Epidermal melanocyte (primary cell): Measurements from ENCODE around the gene TMEM72.

Experiments
- DNase-seq: peaks from one replicate; pipeline ENCODE4 v3.0.0; 2011; ENCODE audit warnings: low spot score; ENCODE audit not compliant: insufficient read length

Gene TMEM72

DNA sequence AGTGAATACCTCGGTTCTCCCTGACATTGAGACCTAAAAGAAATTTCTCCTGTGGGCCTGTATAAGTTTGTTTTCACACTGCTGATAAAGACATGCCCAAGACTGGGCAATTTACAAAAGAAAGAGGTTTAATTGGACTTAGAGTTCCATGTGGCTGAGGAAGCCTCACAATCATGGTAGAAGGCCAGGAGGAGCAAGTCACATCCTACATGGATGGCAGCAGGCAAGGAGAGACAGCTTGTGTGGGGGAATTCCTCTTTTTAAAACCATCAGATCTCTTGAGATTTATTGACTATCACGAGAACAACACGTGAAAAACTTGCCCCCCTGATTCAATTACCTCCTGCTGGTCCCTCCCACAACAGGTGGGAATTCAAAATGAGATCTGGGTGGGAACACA is 6.7 kb downstream of the TMEM72 start:
- no peak for DNase-seq

DNA sequence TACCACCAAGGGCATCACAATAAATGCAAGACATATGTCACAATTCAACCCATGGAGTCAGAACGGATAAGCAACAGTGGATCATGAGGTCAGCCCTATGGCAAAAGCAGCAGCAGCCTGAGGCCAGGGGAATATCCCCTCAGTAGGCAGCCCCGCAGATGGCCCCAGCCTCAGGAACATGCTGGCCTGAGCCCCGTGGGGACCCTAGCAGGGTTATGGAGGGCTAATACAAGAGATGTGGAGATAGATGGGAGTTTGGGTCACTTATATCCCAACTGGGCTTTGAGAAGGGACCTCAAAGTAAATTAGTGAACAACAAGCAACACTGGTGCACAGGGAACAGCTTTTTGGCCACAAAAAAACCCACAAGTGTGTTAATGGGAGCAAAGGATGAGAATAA is 9.1 kb downstream of the TMEM72 start:
- no peak for DNase-seq

DNA sequence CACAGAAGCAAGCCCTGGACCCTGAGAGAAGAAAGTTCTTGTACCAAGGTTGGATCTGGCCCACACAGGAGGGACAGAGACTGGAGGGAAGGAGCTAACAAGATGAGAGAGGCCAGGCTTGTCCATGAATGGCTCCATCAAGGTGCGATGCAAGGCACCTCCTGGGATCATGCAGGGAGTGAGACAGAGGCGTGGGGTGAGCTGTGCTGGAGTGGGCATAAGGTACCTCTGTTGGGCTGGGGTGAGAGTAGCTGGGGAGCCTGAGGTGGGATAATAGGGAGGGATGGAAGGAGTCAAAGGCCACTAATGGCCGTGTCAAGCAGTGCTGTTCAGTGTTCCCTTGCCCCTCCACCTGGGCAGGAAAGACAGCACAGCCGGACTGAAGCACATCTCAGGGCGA is 9.9 kb downstream of the TMEM72 start:
- no peak for DNase-seq

DNA sequence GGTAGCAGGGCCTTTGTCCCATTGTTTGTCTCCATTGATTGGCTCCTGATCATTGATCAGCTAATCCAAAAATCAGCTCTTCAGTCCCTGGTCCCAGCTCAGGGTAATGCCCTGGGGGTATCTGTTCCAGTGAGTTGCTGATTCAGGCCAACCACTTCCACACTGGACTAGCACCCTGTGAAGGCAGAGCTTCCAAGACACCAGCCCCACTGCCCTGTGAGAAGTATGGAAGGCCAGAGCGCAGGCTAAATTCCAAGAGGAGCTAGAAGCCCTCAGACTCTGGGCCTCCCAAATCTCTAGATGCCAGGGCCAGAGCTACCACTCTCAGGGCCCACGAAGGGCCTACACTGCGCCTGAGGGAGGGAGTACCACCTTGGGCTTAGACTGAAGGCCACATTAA is 10.4 kb downstream of the TMEM72 start:
- no peak for DNase-seq

DNA sequence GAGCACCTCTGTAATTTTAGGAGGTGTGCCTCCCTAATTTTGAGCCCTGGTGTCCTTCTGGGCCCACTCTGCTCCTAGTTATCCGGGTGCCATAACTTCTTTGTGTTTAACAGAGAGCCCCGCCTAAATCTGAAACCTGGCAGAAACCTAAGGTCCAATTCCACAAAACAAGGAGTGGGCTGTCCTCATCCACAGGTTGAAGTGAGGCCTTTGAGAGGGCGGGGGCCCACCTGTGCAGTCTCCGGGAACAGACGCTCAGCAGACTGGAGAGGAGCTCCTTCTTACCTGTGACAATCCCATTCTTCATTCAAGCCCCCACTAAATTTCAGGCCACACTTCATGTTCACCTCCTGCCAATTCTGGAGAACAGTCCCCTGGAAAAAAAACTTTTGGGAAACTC is 10.9 kb downstream of the TMEM72 start:
- no peak for DNase-seq

DNA sequence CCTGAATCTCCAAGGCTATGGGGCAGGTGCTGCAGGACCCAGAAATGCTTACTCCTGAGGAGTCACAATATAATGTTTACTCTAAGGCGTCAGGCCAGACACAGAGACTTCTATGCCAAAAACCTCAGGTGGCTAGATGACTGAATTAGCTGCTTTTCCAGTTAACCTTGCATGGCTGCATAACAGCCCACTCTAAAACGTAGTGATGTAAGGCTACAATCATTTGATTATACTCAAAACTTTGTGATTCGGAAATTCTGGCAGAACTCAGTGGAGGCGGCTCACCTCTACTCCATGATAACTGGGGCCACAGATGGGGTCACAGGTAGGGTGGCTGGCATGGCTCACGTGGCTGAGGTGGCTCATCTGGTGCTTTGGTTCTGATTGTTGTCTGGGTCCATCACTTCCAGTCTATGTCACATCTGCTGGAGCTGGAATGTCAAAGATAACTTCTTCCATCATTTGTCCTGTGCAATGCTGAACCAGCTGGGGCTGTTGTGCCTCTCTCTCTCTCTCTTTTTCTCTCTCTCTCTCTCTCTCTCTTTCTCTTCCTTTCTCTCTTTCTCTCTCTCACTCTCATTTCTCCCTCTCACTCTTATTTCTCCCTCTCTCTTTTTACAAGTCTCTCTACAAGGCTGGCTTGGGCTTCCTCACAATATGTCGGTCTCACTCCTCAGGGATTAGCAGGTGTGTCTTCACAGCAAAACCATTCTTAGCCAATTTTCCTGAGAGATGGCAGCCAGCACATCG is 11.8 kb downstream of the TMEM72 start:
- no peak for DNase-seq

DNA sequence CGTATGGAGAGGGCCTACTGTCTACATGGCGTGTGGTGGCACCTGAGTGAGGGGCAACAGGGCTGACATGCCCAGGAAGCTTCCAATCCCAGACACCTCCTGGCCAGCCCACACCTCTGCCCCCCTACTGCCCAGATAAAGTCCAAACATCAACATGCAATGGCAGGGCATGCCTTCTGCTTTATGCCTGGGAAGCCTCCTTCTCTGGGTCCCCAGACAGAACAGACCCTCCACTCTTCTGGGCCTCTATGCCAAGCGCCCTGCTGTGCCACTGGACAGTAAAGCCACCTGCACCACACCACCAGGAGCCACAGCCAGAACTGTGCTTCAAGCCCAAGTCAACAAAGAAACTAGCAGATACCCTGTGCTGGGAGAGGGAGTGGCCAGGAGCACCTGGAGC is 12.5 kb downstream of the TMEM72 start:
- DNase-seq: no peak

DNA sequence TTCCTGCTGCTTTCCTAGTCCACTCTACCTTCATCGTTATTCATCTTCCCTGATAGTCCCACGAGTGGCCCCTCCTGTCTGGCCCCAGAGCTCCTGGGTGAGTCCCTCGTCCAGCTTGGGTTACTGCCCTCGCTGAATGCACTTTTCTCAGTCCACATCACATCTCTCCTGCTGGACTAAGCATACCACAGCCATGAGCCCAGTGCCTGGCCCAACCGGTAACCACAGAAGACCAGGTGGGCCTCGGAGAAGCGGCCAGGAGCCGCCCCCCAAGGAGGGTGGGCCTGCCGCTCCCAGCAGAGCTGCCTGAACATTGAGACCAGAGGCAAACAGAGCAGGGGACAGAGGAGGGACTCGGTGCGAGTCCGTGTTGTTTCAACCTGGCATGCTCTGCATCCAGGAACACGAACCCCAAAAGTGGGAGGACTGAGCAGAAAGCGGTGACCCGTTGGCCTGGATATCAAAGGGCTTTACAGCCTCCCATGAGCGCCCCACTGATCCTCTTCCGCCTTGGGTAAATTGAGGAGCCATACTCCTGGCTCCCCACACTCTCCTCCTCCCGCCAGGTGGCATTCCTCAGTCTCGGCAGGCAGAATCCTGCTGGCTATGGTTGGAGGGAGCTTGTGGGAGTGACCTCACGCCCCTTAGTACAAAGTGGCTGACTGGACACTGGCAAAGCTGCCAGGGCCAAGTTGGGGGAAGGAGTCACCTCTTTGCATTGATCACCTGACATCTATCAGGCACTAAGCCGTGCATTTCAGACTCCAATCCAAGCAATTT is 13.3 kb downstream of the TMEM72 start:
- DNase-seq: no peak

DNA sequence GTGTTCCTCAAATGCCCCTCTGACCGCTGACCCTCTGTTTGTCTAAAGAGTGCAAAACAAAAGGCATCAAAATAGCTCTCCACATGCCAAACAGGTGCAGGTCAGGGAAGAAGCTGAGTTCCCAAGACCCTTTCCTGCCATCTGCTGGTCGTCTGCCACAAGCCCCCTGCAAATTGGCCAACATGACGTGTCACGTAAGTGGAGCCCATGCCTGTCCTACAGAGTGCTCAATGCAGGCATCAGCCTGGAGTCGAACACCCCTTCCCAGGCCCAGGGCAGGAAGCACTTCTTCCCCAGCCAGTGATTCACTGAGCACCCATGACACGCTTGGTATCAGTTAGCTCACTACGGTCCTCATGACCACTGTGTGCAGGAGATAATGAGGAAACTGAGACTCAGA is 14.1 kb downstream of the TMEM72 start:
- no peak for DNase-seq

DNA sequence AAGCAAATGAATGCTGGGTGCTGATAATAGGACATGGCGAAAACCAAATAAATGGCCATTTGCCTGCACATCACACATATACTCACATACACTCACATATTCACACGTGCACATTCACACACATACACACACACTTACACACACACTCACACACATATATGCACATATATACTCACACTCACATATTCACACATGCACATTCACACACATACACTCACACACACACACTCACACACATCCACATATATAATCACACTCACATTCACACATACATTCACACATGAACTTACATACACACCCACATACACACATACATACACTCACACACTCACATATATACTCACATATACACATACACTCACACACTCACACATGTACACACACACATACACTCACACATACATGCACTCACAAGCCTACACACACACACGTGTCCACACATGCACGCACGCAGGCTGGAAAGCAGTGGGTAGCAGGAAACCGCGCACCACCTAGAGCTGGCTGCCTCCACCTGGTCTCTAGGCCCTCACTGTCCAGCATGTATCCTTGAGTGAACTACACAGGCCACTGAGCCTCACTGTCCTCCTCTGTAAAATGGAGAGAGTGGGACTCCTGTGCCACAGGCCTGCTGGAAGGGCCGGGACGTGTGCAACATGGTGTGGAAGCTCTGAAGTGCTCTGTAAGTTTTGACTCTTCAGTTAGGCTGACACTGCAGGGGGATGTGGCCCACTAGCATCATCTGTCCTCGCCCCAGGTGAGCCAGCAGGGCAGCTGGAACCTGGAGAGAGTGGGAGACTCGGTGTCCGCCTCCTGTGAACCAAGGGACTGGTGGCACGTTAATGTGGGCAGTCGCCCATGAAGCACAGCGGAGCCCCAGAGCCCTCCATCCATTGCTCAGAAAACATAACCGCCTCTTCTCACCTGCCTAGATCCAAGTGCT is 14.9 kb downstream of the TMEM72 start:
- DNase-seq: no peak

DNA sequence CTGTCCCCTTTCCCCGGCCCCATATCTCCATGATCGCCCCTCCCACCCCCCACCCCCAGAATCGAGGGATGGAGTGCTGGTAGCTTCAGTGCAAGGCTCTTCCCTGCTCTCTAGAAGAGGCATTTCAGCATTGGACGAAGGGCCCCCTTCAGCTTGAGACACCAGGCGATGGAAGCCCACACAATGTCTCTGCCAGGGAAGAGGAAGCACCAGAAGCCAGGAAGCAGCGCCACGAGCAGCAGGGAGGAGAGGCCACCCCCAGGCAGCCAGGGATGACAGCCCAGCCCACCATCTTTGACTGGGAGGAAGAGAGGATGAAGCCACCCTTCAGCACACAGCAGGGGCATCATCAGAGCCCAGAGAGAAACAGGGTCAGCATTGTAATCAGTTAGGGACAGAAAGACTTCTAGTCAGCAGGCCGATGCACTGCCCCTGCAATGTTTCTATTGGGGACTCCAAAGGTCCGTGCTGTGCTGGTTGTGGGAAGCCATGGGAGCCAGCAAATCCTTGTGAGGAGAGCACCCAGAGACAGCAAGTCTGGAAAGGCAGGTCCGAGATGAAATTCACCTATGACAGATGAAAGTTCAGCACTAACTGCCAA is 15.7 kb downstream of the TMEM72 start:
- DNase-seq: no peak

DNA sequence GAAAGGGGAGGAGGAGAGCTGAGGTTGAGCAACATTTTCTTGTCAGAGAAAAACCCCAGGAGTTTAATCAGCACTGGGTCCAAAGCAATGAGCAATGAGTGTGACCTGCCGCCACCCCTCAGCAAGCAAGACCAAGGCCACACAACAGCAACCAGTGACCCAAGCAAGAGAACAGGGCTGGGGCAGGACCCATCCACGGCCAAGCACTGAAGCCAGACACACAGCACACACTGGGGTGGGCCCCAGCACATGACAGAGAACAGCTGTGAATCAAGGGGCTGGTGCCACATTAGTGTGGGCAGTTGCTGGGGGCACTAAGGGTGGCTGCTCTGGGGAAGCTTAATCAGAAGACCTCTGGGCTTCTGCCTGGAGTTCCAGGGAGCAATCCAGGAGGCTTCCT is 16.2 kb downstream of the TMEM72 start:
- DNase-seq: no peak

DNA sequence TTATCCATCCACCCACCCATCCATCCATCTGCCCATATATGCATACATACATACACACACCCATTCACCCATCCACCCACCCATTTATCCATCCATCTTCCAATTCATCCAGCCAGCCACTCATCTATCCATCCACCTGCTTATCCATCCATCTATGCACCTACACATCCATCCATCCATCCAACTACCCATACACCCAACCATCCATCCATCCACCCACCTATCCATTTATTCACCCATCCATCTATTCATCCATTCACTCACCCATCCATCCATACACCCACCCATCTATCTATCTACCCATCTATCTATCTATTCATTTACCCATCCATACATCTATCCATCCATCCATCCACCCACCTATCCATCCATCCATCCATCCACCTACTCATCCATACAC is 17.3 kb downstream of the TMEM72 start:
- DNase-seq: no peak

DNA sequence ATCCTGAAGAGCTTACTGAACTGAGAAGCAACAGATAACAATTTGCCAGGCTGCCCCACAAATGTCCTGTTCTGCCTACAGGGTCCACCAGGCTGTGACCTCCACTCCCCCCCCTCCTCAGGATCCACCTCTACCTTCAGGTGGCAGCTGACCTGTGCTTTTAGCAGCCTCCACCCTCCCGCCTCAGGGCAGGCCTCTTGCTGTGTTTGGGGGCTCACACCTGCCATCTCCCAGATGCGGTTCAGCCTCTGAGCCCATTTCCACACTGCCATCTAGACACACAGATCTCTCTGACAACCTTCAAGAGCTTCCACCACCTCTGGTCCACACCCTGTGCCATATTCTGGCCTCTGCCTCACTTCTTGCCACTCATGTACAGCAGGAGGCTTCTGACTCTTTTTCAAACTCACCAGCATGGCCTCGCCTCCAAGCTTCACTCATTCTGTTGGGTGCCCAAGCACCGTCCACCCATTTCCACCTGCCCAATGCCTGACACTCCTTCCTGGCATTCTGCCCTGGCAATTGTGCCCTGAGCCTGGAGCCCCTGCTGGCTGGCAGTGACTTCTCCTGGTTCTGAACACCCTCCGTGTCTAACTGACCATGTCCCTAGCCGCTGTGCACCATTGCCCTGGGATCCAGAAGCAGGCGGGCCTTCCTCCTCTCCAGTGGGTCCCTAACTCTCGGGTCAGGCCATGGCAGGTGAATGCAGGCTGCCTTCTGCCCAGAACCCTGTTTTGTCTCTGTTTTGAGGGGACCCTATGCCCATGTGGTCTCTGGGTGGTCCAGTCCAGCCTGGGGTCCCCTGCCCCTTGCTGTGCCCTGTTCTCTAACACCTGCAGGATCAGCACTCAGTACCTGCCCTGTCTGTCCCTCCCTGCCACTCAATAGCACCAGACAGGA is 18.5 kb downstream of the TMEM72 start:
- no peak for DNase-seq

DNA sequence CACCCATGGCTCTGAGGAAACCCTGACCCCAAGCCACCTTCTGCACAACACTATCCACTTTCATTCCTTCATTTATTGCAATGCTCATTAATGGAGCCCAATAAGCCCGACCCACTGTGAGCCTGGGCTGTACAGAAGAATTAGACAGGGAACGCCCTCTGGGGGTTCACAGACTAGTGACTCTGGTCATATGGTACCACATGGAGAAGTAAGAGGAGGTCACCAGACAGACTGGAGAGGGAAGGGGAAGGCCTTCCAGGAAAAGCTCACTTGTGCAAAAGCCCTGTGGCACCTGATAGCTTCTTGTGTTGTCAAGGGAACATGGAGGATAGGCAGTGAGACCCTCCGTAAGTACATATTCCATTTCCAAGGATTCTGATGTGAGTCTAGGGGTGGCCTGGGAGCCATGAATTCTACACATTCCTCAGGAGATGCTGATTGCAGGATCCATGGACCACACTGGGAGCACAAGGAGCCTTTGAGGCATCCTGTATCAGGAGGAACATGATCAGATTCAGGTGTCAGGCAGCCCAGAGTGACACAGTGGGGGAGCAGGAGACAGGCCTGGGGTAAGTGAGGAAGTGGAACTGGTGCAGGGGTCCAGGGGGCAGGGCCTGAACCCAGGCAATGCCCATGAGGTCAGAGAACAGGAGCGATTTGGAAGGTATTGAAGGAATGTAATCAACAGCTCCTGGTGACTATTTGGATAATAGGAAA is 19.9 kb downstream of the TMEM72 start:
- no peak for DNase-seq

DNA sequence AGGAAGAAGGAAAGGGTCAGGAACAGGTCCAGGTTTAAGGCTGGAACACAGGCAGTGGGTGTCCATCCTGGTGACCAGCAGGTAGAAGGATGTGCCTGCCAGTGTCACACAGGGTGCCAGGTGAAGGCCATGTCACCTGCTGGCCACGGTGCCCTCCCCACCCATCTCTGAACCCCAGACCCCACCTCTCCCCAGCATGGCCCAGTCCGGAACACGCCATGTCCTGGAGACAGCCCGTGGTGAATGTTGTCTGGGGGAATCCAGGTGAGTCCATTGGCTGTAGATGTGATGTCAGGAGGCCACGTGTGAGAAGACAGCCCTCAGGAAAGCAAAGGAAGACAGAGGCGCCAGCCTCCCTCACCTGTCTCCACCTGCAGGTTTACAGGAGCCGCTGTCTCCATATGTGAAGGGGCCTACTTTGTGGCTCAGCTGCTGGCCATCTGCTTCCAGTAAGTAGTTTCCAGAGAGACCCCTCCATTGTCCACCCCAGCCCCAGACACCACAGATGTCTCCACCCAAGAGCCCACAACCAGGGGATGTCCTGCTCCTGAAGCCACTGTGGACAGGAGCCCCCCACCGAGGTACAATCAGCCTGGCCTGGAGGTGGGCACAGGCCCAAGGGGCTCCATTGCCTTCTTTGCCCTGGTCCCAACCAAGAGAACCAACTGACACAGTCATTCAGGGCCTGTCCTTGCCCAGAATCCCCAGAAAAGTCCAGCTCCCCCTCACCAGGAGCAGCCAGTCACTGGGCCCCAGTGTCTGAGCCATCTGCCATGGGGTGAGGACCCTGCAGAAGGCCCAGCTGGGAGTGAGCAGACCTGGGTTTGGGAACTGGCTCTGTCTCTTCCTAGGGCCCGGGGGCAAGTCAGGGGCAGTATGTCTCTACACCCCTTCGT is 20.7 kb downstream of the TMEM72 start:
- DNase-seq: no peak

DNA sequence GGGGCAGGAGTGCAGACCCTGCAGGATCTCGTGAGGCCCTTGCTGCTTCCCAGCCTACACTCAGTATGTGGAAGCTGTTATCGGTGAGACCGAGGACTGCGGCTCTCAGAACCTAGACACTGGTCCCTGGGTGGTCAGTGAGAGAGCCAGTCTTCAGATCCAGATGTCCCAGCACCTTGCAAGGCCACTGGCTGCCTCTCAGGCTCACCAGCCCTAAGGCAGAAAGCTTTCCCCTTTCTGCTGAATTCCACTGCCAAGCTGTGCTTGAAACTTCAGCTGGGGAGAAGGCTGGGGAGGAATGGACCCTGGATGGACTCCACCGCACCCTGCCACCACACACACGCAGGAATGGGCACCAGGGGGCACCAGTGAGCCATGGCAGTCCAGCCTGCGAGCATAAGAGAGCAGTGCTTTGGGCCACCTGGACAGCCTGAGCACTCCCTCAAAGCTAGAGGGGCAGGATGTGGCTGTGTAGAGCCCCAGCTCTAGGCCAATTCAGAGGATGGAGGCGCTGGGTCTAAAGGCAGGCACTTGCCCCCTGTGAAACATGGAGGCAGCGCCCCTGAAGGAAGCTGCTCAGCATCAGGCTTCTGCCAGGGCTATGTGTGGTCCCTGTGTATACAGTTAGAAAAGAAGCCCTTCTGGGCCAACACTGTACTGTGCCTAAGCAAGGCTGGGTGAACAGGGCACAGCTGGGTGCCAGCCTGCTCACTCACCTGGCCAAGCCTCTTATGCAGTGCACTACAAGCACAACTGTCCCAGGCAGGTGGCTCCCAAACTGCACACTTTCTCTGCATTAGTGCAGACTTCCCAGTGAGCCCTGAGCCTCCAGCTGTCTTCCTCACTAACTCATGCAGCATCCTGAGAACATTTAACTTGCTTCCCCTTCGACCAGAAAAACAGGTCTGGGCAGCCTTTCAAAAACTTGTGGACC is 21.6 kb downstream of the TMEM72 start:
- no peak for DNase-seq
